Measurements from ENCODE around the gene LSR. TPM values are rescaled to one million over a fixed set of nuclear protein-coding genes. Genes with fewer than 3 reads are reported as not detected.

The LSR gene
- total RNA-seq, 1 experiment from 2014 or later, result 152 TPM

- WGBS (ENCODE audit: extremely low coverage, insufficient read length, low lambda C conversion rate), result no CpG with 5 or more reads among the region's 7 CpGs
- no peak overlapping the region for H2BK12ac ChIP-seq (ENCODE audit: insufficient read length, low read depth, low read length)
- Mint-ChIP-seq H3K4me1 (peaks cover 9 to 23% of the 10 kb centered on the region in 2 experiments), H3K27ac (no peak overlapping the region), H3K9me3 (peaks cover 7 to 11% of the 10 kb centered on the region in 2 experiments), H3K4me3 (no peak overlapping the region), H3K27me3 (ENCODE audit: low read depth) (peaks cover 4% of the 10 kb centered on the region), H3K36me3 (ENCODE audit: insufficient read depth in 1 of 3, low read depth in 3 of 3) (peaks cover 0 to 5% (median 5%) of the 10 kb centered on the region in 3 experiments; a peak in 6 of 7 replicates)
- no peak for DNase-seq
- H2AK5ac ChIP-seq (ENCODE audit: insufficient read length, low read length), result no peak overlapping the region
- H3K18ac ChIP-seq (ENCODE audit: insufficient read length, low read depth, low read length), result no peak overlapping the region
- H4K8ac ChIP-seq (replicated peaks; ENCODE audit: insufficient read length, low read depth, low read length), result no peak overlapping the region
- H3T11ph ChIP-seq (ENCODE audit: low read length), result no peak overlapping the region
- no peak overlapping the region for H3K23ac ChIP-seq (ENCODE audit: insufficient read length, low read depth, low read length)
- H2BK20ac ChIP-seq (ENCODE audit: low read depth, low read length, poor library complexity, severe bottlenecking), result no peak overlapping the region
- H3K56ac ChIP-seq (ENCODE audit: insufficient read length, low read depth, low read length), result no peak overlapping the region
- no peak overlapping the region for H2AFZ ChIP-seq (ENCODE audit: low read length)
- no peaks in the 10 kb centered on the region for H3K79me2 ChIP-seq (ENCODE audit: insufficient read depth, low read length)
- H4K91ac ChIP-seq (ENCODE audit: insufficient read length, low read depth, low read length), result no peak overlapping the region
- no peak overlapping the region for H4K5ac ChIP-seq (ENCODE audit: insufficient read length, low read depth, low read length)
- no peak overlapping the region for H2BK120ac ChIP-seq (ENCODE audit: low read depth, low read length, poor library complexity, severe bottlenecking)
- H3K27me3 ChIP-seq (ENCODE audit: insufficient read depth, low read length), result no peaks in the 10 kb centered on the region
- no peak overlapping the region for H3K9ac ChIP-seq (ENCODE audit: extremely low read depth, insufficient read length, low read length)
- H3K4me2 ChIP-seq (ENCODE audit: insufficient read depth, insufficient read length, low read length), result no peak overlapping the region
- H2BK15ac ChIP-seq (ENCODE audit: low read depth, low read length), result no peak overlapping the region
- H3K23me2 ChIP-seq (ENCODE audit: insufficient read length, low read depth, low read length, poor library complexity, severe bottlenecking), result no peaks in the 10 kb centered on the region
- H2BK5ac ChIP-seq (ENCODE audit: insufficient read length, low read length), result no peak overlapping the region
- H3K14ac ChIP-seq (ENCODE audit: insufficient read depth, low read length), result no peak overlapping the region
- H3K79me1 ChIP-seq (ENCODE audit: insufficient read depth, low read depth, low read length, poor library complexity, severe bottlenecking), result no peaks in the 10 kb centered on the region
- no peak for TF ChIP-seq CTCF (conservative IDR thresholded peaks at IDR 0.05)
- no peaks in the 10 kb centered on the region; the same call in 1 of the 2 replicates for H3K4me1 ChIP-seq (ENCODE audit: insufficient read depth, low read length)
- H3K27ac ChIP-seq (ENCODE audit: insufficient read length, low read depth, low read length), result no peak overlapping the region
- H4K20me1 ChIP-seq (ENCODE audit: control insufficient read depth, insufficient read depth, insufficient read length), result no peaks in the 10 kb centered on the region
- H3K4ac ChIP-seq (ENCODE audit: low read depth, low read length), result no peak overlapping the region
- H3K9me3 ChIP-seq (ENCODE audit: control insufficient read depth, low read depth, low read length), result no peaks in the 10 kb centered on the region
Observed at GRCh38 chr19:35222373-35223015, 26.3 kb upstream of the LSR start.
